Gastroesophageal sphincter (tissue), 3 donors: Measurements from ENCODE around the gene ZNF410.

Source experiments
- CTCF ChIP-seq, 4 experiments: fragments of 200-600 bp in 2 of 4; fragments of 450-650 bp in 2 of 4; sonication (generic) in 1 of 4; IDR thresholded peaks; one replicate each; pipeline ENCODE4 v1.5.1; 2017 to 2019; ENCODE audit warnings: antibody characterized with exemption in 4 of 4, mild to moderate bottlenecking in 2 of 4, moderate library complexity in 2 of 4
- EP300 ChIP-seq: sonication (generic); formaldehyde crosslinking; IDR thresholded peaks from one replicate; pipeline ENCODE4 v1.6.1; 2017; ENCODE audit warnings: antibody characterized with exemption, mild to moderate bottlenecking

- TF ChIP-seq CTCF (IDR thresholded peaks at IDR 0.05) (no peak), EP300 (no peak)
Observed at GRCh38 chr14:73958591-73958990, 71.9 kb downstream of the ZNF410 start.
